ENCODE measurements around the gene HBG2. TPM values are rescaled to one million over a fixed set of nuclear protein-coding genes. Genes with fewer than 3 reads are reported as not detected.

The HBG2 gene
- total and polyA plus RNA-seq, 2 experiments from 2014 or later = not detected

Other genes starting within 250 kb of the HBG2 start
- gene OR52J3, start 208.3 kb downstream of the HBG2 start, total RNA-seq = not detected in 2 replicates
- gene OR52J3, start 208.3 kb downstream of the HBG2 start, polyA plus RNA-seq = not detected in 2 replicates
- gene OR52E2, start 195.2 kb downstream of the HBG2 start, total RNA-seq = not detected in 2 replicates
- gene OR52E2, start 195.2 kb downstream of the HBG2 start, polyA plus RNA-seq = not detected in 2 replicates
- not detected in 2 replicates for gene OR52E1, start 185.2 kb downstream of the HBG2 start, total RNA-seq
- gene OR52E1, start 185.2 kb downstream of the HBG2 start, polyA plus RNA-seq = not detected in 2 replicates
- not detected in 2 replicates for gene OR52A5, start 116.4 kb downstream of the HBG2 start, total RNA-seq
- gene OR52A5, start 116.4 kb downstream of the HBG2 start, polyA plus RNA-seq = not detected in 2 replicates
- gene OR52A1, start 100.0 kb downstream of the HBG2 start, total RNA-seq = not detected in 2 replicates
- not detected in 2 replicates for gene OR52A1, start 100.0 kb downstream of the HBG2 start, polyA plus RNA-seq
- not detected in 2 replicates for gene OR51V1, start 54.1 kb downstream of the HBG2 start, total RNA-seq
- gene OR51V1, start 54.1 kb downstream of the HBG2 start, polyA plus RNA-seq = not detected in 2 replicates
- gene HBB, start 27.7 kb downstream of the HBG2 start, total RNA-seq = not detected in 2 replicates
- gene HBB, start 27.7 kb downstream of the HBG2 start, polyA plus RNA-seq = not detected in 2 replicates
- not detected in 2 replicates for gene HBD, start 20.3 kb downstream of the HBG2 start, total RNA-seq
- not detected in 2 replicates for gene HBD, start 20.3 kb downstream of the HBG2 start, polyA plus RNA-seq
- not detected in 2 replicates for gene HBG1, start 4.9 kb downstream of the HBG2 start, total RNA-seq
- not detected in 2 replicates for gene HBG1, start 4.9 kb downstream of the HBG2 start, polyA plus RNA-seq
- 1.1 and 1.6 TPM in 2 replicates for gene HBE1, start 15.2 kb upstream of the HBG2 start, total RNA-seq
- 0.25 and 1.5 TPM in 2 replicates for gene HBE1, start 15.2 kb upstream of the HBG2 start, polyA plus RNA-seq
- gene OR51B4, start 47.2 kb upstream of the HBG2 start, total RNA-seq = not detected in 2 replicates
- gene OR51B4, start 47.2 kb upstream of the HBG2 start, polyA plus RNA-seq = 0.17 TPM in 1 of 2 replicates, not detected in the other
- gene OR51B2, start 69.5 kb upstream of the HBG2 start, total RNA-seq = not detected in 2 replicates
- not detected in 2 replicates for gene OR51B2, start 69.5 kb upstream of the HBG2 start, polyA plus RNA-seq
- 0.20 TPM in 1 of 2 replicates, not detected in the other for gene OR51B5, start 88.7 kb upstream of the HBG2 start, total RNA-seq
- not detected in 2 replicates for gene OR51B5, start 88.7 kb upstream of the HBG2 start, polyA plus RNA-seq
- not detected in 2 replicates for gene OR51B6, start 96.7 kb upstream of the HBG2 start, total RNA-seq
- not detected in 2 replicates for gene OR51B6, start 96.7 kb upstream of the HBG2 start, polyA plus RNA-seq
- gene OR51M1, start 129.0 kb upstream of the HBG2 start, total RNA-seq = not detected in 2 replicates
- gene OR51M1, start 129.0 kb upstream of the HBG2 start, polyA plus RNA-seq = not detected in 2 replicates
- gene OR51Q1, start 167.3 kb upstream of the HBG2 start, total RNA-seq = not detected in 2 replicates
- not detected in 2 replicates for gene OR51Q1, start 167.3 kb upstream of the HBG2 start, polyA plus RNA-seq
- not detected in 2 replicates for gene OR51I1, start 186.7 kb upstream of the HBG2 start, total RNA-seq
- gene OR51I1, start 186.7 kb upstream of the HBG2 start, polyA plus RNA-seq = not detected in 2 replicates
- not detected in 2 replicates for gene OR51I2, start 194.5 kb upstream of the HBG2 start, total RNA-seq
- gene OR51I2, start 194.5 kb upstream of the HBG2 start, polyA plus RNA-seq = not detected in 2 replicates
- gene OR52D1, start 233.9 kb upstream of the HBG2 start, total RNA-seq = not detected in 2 replicates
- not detected in 2 replicates for gene OR52D1, start 233.9 kb upstream of the HBG2 start, polyA plus RNA-seq